HCT116 (cell line): ENCODE data around the gene CEP112.

Experiments
- EGR1 ChIP-seq: IDR thresholded peaks from 2 replicates; pipeline ENCODE4 v1.6.1; 2012; ENCODE audit warnings: low read depth
- EZH2 ChIP-seq: fragments of 200-600 bp; sonication (generic); IDR thresholded peaks from 2 replicates; pipeline ENCODE4 v1.6.1; 2017; ENCODE audit warnings: antibody characterized with exemption, mixed run types
- SRF ChIP-seq: IDR thresholded peaks from 2 replicates; pipeline ENCODE4 v1.6.1; 2012; ENCODE audit warnings: low read depth
- YY1 ChIP-seq: IDR thresholded peaks from 2 replicates; pipeline ENCODE4 v1.6.1; 2011; ENCODE audit warnings: low read length, low read depth, moderate library complexity, mild to moderate bottlenecking; ENCODE audit not compliant: insufficient replicate concordance; ENCODE audit errors: extremely low read depth
- TF ChIP-seq, protein P1 (sequence below): IDR thresholded peaks from 2 replicates; pipeline ENCODE4 v1.6.1; 2012; ENCODE audit warnings: low read depth
- TF ChIP-seq, protein P2 (sequence below), 3 experiments: fragments of 200-600 bp in 1 of 3; sonication (generic) in 1 of 3; IDR thresholded peaks in 2 of 3; conservative IDR thresholded peaks in 1 of 3; 2 replicates each; pipeline ENCODE4 v1.5.1; 2012 to 2017; ENCODE audit warnings: low read depth in 2 of 3, low read length in 2 of 3, antibody characterized with exemption in 1 of 3, borderline replicate concordance in 1 of 3, control low read depth in 1 of 3, mild to moderate bottlenecking in 1 of 3, mixed read lengths in 1 of 3, mixed run types in 1 of 3, moderate library complexity in 1 of 3; ENCODE audit not compliant: insufficient read depth in 1 of 3

DNA sequence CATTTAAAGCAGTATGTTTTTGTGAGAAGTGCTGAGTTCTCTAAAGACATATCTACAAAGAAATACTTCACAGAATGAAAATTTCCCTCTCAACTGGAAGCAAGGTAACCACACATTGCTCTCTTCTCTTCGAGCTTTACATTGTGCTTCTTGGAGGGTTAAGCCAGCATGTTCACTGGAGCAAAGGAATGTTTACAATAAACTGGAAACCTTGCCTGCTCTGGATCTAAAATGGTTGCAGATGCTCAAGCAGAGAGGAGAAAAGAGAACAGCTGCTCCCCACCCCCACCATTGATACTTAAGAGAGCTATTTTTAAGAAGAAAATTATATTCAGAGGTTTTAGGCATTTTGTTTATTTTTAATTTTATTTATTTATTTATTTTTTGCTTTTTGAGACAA lies 213.1 kb downstream of the CEP112 start:
- TF ChIP-seq EZH2 (no peak), YY1 (no peak), SRF (no peak), EGR1 (no peak)
- TF ChIP-seq, protein P1, sequence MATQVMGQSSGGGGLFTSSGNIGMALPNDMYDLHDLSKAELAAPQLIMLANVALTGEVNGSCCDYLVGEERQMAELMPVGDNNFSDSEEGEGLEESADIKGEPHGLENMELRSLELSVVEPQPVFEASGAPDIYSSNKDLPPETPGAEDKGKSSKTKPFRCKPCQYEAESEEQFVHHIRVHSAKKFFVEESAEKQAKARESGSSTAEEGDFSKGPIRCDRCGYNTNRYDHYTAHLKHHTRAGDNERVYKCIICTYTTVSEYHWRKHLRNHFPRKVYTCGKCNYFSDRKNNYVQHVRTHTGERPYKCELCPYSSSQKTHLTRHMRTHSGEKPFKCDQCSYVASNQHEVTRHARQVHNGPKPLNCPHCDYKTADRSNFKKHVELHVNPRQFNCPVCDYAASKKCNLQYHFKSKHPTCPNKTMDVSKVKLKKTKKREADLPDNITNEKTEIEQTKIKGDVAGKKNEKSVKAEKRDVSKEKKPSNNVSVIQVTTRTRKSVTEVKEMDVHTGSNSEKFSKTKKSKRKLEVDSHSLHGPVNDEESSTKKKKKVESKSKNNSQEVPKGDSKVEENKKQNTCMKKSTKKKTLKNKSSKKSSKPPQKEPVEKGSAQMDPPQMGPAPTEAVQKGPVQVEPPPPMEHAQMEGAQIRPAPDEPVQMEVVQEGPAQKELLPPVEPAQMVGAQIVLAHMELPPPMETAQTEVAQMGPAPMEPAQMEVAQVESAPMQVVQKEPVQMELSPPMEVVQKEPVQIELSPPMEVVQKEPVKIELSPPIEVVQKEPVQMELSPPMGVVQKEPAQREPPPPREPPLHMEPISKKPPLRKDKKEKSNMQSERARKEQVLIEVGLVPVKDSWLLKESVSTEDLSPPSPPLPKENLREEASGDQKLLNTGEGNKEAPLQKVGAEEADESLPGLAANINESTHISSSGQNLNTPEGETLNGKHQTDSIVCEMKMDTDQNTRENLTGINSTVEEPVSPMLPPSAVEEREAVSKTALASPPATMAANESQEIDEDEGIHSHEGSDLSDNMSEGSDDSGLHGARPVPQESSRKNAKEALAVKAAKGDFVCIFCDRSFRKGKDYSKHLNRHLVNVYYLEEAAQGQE = no peak
- TF ChIP-seq, protein P2, sequence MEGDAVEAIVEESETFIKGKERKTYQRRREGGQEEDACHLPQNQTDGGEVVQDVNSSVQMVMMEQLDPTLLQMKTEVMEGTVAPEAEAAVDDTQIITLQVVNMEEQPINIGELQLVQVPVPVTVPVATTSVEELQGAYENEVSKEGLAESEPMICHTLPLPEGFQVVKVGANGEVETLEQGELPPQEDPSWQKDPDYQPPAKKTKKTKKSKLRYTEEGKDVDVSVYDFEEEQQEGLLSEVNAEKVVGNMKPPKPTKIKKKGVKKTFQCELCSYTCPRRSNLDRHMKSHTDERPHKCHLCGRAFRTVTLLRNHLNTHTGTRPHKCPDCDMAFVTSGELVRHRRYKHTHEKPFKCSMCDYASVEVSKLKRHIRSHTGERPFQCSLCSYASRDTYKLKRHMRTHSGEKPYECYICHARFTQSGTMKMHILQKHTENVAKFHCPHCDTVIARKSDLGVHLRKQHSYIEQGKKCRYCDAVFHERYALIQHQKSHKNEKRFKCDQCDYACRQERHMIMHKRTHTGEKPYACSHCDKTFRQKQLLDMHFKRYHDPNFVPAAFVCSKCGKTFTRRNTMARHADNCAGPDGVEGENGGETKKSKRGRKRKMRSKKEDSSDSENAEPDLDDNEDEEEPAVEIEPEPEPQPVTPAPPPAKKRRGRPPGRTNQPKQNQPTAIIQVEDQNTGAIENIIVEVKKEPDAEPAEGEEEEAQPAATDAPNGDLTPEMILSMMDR (IDR thresholded peaks at IDR 0.05 in 2 of 3, conservative IDR thresholded peaks at IDR 0.05 in 1 of 3; ENCODE audit: borderline replicate concordance in 1 of 3, insufficient read depth in 1 of 3, low read depth in 2 of 3, low read length in 2 of 3) = no peak
